SKM-1 treated with dmso at 0.1 percent for 144 hours (cell line): ENCODE measurements around the gene HTRA2.
"Not testable (repeated sequence)": the region's sequence is repeated elsewhere in the genome, so short reads cannot be mapped to it uniquely, and the experiment has no call there.

Experiments used
- DNase-seq: peaks from one replicate; lab custom pipeline; 2025; ENCODE audit not compliant: unreplicated experiment; lab: John Stamatoyannopoulos, UW

The HTRA2 gene

GRCh38 chr2:74529357-74530238, at the start of gene HTRA2, which contains the start of gene AUP1:
Gene HTRA2, plus strand, starts transcription at chr2:74529933. Its CDS starts 74 bp downstream, at chr2:74530007.
Gene AUP1, minus strand, starts transcription at chr2:74529706. Its CDS starts 77 bp downstream, at chr2:74529629.
- peak; percentile 98 for DNase-seq

GRCh38 chr2:74481431-74481830, 48.3 kb upstream of the HTRA2 start:
- no peak for DNase-seq

- peak; percentile 24 for DNase-seq
Measured at GRCh38 chr2:74481961-74482800, 47.6 kb upstream of the HTRA2 start.

GRCh38 chr2:74482801-74483674, 46.7 kb upstream of the HTRA2 start, which contains the start of the genes CCDC142 and TTC31:
Gene CCDC142, minus strand, starts transcription at chr2:74482998. Its CDS starts 161 bp downstream, at chr2:74482837.
Gene TTC31, plus strand, starts transcription at chr2:74483081. Its CDS starts 15 bp downstream, at chr2:74483096.
- DNase-seq, result peak; percentile 95

- DNase-seq, result not testable (repeated sequence)
Measured at GRCh38 chr2:74483675-74484164, 46.0 kb upstream of the HTRA2 start.

GRCh38 chr2:74486141-74486540, 43.6 kb upstream of the HTRA2 start:
- no peak for DNase-seq

- no peak for DNase-seq
Measured at GRCh38 chr2:74488643-74489481, 40.9 kb upstream of the HTRA2 start.

GRCh38 chr2:74489906-74490305, 39.8 kb upstream of the HTRA2 start:
- no peak for DNase-seq

GRCh38 chr2:74491648-74492544, 37.8 kb upstream of the HTRA2 start:
- DNase-seq, result no peak

- no peak for DNase-seq
Measured at GRCh38 chr2:74493546-74493945, 36.2 kb upstream of the HTRA2 start.

GRCh38 chr2:74495440-74495839, 34.3 kb upstream of the HTRA2 start:
- no peak for DNase-seq

- DNase-seq, result no peak
Measured at GRCh38 chr2:74496997-74497776, 32.5 kb upstream of the HTRA2 start.

GRCh38 chr2:74497777-74498499, 31.8 kb upstream of the HTRA2 start:
- no peak for DNase-seq

- no peak for DNase-seq
Measured at GRCh38 chr2:74498500-74499266, 31.1 kb upstream of the HTRA2 start.

- DNase-seq, result no peak
Measured at GRCh38 chr2:74499267-74499939, 30.3 kb upstream of the HTRA2 start, which contains the start of gene LBX2. Gene LBX2, minus strand, starts transcription at chr2:74499603. Its CDS starts 66 bp downstream, at chr2:74499537.
